ENCODE data around the gene SUFU.

The SUFU gene

DNA sequence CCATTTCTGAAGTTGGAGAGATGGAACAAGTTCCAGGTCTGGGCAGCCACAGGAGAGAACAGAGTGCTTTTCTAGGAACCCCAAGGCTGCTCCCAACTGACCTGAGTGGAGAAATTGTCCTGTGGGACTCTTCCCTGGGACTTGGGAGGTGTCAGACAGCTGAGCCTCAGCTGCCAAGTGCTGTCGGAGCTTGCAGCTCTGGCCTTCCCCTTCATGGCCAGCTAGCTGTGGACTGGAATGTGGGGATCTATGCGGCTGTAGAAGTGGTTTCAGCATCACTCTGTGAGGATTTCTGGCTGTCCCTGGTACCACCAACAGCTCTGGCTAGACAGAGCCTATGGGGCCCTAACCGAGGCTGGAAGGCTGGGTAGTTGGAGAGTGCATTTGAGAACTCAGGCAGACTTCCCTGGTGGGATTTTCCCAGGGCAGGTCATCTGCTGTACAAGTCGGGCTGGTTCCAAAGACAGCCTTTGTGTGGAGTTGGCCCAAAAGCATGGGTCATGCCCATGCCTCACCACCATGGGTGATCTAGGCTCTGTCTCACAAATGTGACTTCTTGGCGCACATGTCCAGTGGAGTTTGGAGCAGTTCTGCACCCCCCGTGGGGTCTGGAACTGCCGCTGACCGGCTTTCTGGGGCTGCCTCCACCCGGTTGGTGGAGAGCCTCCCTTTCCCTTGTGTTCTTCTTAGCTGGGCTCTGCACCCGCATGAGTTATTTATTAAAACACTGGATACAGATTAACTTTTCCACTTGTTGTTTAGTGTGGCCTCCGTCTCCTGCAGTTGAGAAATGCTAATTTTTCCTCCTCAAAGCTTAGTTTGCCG, 10.9 kb downstream of the SUFU start:
- no peak overlapping the region for H3K4me3 ChIP-seq
- no peak for DNase-seq (ENCODE audit: low spot score)
- TF ChIP-seq, protein P1, sequence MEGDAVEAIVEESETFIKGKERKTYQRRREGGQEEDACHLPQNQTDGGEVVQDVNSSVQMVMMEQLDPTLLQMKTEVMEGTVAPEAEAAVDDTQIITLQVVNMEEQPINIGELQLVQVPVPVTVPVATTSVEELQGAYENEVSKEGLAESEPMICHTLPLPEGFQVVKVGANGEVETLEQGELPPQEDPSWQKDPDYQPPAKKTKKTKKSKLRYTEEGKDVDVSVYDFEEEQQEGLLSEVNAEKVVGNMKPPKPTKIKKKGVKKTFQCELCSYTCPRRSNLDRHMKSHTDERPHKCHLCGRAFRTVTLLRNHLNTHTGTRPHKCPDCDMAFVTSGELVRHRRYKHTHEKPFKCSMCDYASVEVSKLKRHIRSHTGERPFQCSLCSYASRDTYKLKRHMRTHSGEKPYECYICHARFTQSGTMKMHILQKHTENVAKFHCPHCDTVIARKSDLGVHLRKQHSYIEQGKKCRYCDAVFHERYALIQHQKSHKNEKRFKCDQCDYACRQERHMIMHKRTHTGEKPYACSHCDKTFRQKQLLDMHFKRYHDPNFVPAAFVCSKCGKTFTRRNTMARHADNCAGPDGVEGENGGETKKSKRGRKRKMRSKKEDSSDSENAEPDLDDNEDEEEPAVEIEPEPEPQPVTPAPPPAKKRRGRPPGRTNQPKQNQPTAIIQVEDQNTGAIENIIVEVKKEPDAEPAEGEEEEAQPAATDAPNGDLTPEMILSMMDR (IDR thresholded peaks at IDR 0.05), result no peak
- H3K27ac ChIP-seq, result peak overlapping the region in 1 of 2 donors; percentile 39

DNA sequence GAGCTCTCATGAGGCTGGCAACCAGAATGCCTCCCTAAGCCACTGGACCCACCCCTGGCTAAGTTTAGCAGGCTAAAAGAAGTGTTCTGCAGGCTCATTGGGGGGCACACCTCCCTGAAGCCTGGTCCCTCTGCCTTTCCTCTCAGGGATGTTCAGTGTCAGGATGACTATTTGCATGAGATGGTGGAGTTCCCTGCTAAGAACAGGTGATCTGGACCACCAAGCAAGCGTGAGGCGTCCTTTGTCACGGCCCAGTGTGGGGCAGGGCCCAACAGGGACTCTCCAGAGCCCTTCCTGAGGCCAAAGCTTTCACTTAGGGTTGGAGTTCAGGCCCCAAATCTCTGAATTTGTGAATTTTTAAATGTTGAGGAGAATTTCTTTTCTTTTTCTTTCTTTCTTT, 12.0 kb downstream of the SUFU start:
- DNase-seq (ENCODE audit: low spot score), result no peak
- Histone ChIP-seq H3K4me3 (no peak overlapping the region), H3K27ac (no peak overlapping the region)
- TF ChIP-seq, protein P1 (IDR thresholded peaks at IDR 0.05), result no peak

DNA sequence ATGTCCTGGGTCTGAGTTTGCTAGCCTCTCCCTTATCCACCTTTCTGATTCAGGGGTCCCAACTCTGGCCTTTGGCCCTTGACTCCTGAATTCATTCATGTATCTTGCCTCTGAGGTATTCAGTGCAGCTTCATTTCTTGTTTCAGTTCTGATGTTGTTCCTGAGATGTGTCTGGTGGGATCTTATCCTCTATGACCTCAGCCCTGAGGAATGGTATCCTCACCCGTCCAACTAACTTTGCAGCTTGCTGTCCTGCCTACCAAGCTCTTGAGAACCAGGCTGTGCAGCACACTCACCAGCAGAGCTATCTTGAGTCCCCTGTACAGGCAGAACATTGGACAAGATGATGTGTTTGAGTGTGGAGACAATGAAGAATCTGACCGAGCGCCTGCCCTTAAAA, 13.8 kb downstream of the SUFU start:
- TF ChIP-seq, protein P1 (IDR thresholded peaks at IDR 0.05), result no peak

DNA sequence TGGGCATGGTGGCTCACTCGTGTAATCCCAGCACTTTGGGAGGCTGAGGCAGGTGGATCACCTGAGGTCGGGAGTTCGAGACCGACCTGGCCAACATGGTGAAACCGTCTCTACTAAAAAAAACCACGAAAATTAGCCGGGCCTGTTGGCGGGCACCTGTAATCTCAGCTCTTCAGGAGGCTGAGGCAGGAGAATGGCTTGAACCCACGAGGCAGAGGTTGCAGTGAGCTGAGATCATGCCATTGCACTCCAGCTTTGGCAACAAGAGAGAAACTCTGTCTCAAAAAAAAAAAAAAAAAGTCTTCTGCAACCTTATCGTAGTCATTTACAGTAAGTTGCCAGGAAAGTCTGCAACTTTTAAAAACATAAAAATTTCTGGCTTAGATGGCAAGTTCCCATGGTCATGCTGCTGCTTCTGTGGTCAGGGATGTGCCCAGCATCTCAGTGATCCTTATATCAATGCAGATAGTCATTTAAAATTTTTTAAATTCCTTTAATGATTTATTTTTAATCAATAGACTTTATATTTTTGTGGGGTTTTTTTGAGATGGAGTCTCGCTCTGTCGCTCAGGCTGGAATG, 15.6 kb downstream of the SUFU start:
- Histone ChIP-seq H3K4me3 (no peak overlapping the region), H3K27ac (no peak overlapping the region)
- TF ChIP-seq, protein P1 (IDR thresholded peaks at IDR 0.05), result no peak
- DNase-seq (ENCODE audit: low spot score), result no peak

More for the DNA sequence above, 13.8 kb downstream of the SUFU start:
- DNase-seq (ENCODE audit: low spot score), result no peak
- no peak overlapping the region for H3K4me3 ChIP-seq
- H3K27ac ChIP-seq, result no peak overlapping the region

DNA sequence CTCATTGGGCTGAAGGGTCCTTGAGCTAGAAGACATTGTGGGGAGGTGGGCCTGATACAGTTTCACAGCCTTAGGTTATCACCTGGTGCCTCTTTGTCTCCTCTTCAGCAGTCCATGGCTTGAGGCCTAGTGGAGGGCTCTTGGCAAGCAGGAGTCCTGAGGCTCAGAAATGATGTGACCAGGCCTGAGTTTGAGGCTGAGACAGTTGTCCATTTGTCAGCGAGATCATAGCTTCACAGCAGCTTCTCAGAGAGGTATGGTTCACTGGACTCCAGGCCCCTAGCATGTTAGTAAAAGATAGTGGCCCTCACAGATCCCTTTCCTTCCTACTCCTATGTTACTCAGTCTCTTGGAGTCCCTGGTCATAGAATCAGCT, 19.1 kb downstream of the SUFU start:
- H3K27ac ChIP-seq, result peak overlapping the region; percentile 28 to 64
- TF ChIP-seq, protein P1 (IDR thresholded peaks at IDR 0.05), result no peak

DNA sequence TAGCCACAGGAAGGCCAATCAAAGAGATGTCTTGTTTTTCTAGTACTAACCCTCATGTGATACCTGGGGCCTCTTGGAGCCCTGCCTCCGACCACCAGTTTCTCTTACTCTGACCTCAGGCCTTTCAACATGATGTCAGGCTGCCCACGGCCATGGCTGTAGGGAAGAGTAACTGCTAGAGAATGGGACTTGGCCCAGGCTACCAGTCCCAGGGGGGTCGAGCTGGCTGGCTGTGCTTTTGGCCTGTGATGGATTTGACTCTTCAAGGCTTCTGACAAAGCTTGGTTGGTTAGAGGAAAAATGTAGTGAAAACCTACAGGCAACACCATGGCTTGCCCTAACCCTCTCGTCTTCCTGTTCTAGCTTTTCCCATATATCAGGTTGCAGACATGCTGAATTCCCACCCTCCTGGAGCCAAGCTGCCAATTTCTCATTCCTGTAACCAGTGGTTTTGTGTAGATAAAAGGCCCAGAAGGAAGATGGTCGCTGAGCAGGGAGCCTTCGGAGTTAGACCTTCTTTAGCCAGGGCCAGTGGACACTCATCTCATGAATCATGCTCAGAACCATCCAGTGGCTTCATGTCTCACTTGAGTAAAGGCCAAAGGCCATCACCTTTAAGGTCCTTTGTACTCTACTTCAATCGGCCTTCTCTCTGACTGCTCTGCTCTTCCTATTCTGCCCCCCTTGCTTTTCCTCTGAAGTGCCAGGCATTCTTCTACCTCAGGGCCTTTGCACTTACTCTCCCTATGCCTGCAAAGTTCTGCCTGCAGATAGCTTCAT, 19.7 kb downstream of the SUFU start:
- Histone ChIP-seq H3K4me3 (no peak overlapping the region), H3K27ac (peak overlapping the region; percentile 28 to 64)
- TF ChIP-seq, protein P1 (IDR thresholded peaks at IDR 0.05), result no peak
- peak; percentile 81 for DNase-seq (ENCODE audit: low spot score)

More for the DNA sequence above, 19.1 kb downstream of the SUFU start:
- H3K4me3 ChIP-seq, result no peak overlapping the region
- DNase-seq (ENCODE audit: low spot score), result no peak
